Measurements from ENCODE around the gene FTHL17.

FTHL17 gene

GRCh38 chrX:31071725-31072124 lies at the start of gene FTHL17:
Gene FTHL17 (minus strand): TSS chrX:31072041. CDS start chrX:31071953, 88 bp downstream.
- DNase-seq (ENCODE audit: low read depth, low spot score) = no peak

DNA sequence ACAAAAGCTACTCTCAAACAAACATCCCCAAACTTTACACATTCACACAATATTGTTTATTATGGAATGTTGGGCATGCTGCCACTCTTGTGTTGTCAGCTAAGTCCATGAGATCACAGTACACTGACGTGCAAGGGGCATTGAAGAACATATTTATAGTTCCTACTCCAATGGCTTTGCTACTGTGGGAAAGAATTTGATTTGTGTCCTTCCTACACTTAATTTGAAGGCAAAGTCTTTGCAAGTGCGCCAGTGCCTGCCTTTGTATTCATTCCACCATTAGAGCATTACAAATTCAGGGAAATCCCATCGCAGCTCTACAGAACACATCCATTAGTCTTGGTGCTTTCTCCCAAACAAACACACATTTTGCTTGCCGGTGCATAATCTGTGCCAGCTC lies 45.4 kb upstream of the FTHL17 start:
- DNase-seq (ENCODE audit: low read depth, low spot score) = peak; percentile 24

DNA sequence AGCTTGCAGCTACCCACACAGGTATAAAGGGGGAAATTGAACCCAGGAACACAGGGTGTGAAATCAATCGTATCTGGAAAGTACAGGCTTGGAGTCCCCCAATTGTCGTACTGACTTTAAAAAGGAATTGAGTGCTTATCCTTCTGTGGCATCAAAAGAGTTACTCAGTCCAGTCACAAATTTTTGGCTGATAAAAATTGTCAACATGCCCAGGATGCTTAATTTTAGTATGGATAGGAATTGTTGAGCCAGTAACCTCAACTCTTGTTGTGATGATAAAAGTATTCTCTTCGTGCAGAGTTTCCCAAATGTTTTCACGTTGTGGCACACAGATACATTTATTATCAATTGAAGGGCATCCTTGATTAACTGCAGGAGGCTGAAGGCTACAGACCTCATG lies 43.6 kb upstream of the FTHL17 start:
- DNase-seq (ENCODE audit: low read depth, low spot score) = no peak

DNA sequence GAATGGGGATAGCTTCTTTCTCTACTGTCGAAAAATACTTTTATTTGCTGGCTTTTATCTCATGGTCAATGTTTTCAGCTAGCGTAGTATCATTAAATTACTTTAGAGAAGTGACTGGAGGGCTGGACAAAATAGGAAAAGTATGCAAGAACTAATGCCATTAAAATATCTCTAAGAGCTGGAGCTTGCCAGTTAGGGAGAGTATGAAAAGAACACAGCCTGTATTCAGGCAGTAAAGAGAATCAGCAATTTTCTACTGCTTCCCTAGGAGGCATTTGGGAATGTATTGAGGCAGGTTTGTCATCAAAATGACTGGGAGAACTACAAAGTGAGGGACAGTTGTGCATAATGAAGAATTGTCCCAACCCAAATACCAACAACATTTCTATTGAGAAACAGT lies 43.0 kb upstream of the FTHL17 start:
- no peak for DNase-seq (ENCODE audit: low read depth, low spot score)

DNA sequence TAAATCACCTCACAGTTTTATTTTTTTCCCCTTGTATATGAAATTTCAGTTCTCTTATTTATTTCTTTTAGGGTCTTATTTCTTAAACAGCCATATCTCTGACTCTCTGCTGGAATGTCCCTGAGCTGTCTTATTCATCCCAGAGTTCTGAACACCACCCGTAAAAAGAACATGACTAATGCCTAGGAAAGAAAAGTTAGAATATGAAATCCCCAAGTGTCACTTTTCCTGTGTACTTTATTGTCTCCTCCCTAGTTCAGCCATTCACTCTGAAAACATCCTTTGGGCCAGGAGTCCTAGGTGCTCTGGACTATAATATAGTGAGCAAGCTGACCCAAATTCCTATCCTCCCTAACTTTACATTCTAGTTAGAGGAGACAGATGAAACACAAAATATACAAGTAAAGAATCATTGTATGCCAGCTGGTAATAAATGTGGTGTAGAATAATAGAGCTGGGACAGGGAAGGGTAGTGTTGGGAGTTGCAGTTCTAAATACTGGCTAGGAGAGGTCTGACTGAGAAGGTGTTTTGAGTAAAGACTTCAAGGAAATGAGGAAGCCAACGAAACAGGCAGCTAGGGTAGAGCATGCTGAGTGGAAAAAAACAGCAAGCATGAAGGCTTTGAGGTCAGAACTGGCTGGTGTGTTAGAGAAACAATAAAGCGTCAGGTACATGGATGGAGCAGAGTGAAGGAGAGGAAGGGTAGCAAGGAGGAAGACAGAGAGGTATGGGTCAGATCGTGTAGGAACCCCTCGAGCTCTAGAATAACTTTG lies 40.6 kb upstream of the FTHL17 start:
- DNase-seq (ENCODE audit: low read depth, low spot score) = no peak

DNA sequence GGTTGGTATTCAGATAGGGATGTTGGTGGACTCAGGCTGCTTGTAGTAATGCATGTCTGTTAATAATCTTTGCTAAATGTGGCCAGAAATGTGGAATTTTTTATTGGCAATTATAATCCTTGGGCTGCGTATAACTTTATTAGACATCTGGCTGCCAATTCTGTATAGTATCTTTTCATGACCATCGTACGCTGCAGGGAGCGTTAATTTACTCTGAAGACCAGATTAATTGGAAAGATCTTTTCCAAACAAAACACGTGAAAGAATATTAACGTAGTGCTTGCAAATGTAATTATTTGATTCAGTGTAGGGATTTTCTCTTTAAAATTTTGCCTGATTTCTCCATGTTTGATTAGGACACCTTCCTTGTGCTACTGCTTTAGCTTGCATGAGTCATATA lies 38.8 kb upstream of the FTHL17 start:
- DNase-seq (ENCODE audit: low read depth, low spot score) = no peak

GRCh38 chrX:31099536-31100090 lies 27.8 kb upstream of the FTHL17 start:
- no peak for DNase-seq (ENCODE audit: low read depth, low spot score)

GRCh38 chrX:31098079-31098478 lies 26.2 kb upstream of the FTHL17 start:
- no peak for DNase-seq (ENCODE audit: low read depth, low spot score)

- DNase-seq (ENCODE audit: low read depth, low spot score) = no peak
Measured at GRCh38 chrX:31093639-31093975, 21.8 kb upstream of the FTHL17 start.

DNA sequence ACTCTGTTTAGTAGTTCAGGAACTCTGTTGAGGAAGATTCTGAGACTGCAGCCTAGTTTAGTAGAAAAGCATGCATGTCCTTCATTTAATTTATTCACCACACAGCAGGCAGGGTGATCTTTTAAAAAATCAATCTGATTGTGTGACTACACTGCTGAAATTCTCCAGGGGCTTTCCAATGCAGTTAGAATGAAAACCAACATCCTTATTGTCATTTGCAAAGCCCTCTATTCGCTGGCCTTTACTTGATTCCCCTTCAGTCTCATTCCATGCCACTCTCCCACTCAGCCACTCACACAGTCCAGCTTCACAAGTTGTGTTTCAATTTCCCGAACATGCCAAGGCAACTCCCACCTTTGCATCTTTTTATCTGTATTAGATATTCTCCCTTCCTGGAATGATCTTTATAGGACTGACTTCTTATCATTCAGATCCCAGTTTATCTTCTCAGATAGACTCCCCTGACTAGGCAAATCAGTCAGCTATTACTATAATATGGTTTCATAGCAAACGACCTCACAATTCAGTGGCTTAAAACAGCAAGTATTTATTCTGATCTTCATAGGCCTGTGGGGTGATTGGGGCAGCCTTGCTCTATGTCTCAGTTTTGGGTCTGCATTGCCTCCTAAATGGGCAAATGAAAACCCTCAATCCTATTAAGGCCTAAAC lies 21.3 kb upstream of the FTHL17 start:
- DNase-seq (ENCODE audit: low read depth, low spot score) = peak; percentile 4

GRCh38 chrX:31092476-31092875 lies 20.6 kb upstream of the FTHL17 start:
- peak; percentile 31 for DNase-seq (ENCODE audit: low read depth, low spot score)

- DNase-seq (ENCODE audit: low read depth, low spot score) = no peak
Measured at GRCh38 chrX:31091819-31092218, 20.0 kb upstream of the FTHL17 start.

GRCh38 chrX:31074522-31074921 lies 2.7 kb upstream of the FTHL17 start:
- no peak for DNase-seq (ENCODE audit: low read depth, low spot score)

GRCh38 chrX:31071262-31071661 lies 579 bp downstream of the FTHL17 start:
- DNase-seq (ENCODE audit: low read depth, low spot score) = no peak

- DNase-seq (ENCODE audit: low read depth, low spot score) = peak; percentile 4
Measured at GRCh38 chrX:31070057-31070468, 1.8 kb downstream of the FTHL17 start.

GRCh38 chrX:31063114-31063513 lies 8.7 kb downstream of the FTHL17 start:
- no peak for DNase-seq (ENCODE audit: low read depth, low spot score)

- no peak for DNase-seq (ENCODE audit: low read depth, low spot score)
Measured at GRCh38 chrX:31061091-31061490, 10.8 kb downstream of the FTHL17 start.

DNA sequence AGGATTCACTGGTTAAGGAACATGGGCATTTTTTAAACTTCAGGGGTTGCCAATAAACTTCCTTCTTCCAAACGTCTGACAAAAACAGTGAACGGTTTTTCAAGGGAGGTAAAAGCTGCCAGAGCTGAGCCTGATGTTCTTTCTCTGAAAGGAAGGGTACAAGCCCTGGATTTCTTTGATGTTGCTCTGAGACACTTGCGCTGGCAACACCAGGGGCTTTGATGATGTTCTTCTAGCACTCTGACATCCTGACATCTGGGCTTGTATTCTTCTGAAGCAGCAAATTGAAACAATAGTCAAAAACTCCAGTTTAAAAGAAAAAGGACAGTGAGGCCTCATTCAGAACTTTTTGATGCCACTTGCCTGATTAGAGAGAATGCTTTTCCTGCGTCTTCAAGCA lies 11.8 kb downstream of the FTHL17 start:
- DNase-seq (ENCODE audit: low read depth, low spot score) = no peak

DNA sequence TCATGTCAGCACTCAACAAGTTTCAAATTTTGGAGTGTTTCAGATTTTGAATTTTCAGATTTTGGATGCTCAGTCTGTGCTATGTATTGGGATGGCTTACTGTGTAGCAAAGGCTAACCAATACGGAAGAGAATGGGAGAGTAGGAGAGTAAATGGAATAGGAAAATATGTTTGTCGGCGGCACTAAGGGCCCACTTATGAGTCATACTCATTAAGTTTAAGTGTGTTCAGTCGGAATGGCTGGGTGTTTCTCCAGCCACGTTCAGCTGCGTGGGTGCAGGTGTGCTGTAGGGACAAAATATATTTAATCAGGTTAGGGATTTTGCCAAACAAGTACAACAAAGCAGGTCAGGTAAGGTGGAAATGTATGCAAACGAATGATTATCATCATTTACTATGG lies 13.6 kb downstream of the FTHL17 start:
- no peak for DNase-seq (ENCODE audit: low read depth, low spot score)

- no peak for DNase-seq (ENCODE audit: low read depth, low spot score)
Measured at GRCh38 chrX:31057691-31058090, 14.2 kb downstream of the FTHL17 start.

- no peak for DNase-seq (ENCODE audit: low read depth, low spot score)
Measured at GRCh38 chrX:31057291-31057690, 14.6 kb downstream of the FTHL17 start.

- DNase-seq (ENCODE audit: low read depth, low spot score) = no peak
Measured at GRCh38 chrX:31053621-31054020, 18.2 kb downstream of the FTHL17 start.

- no peak for DNase-seq (ENCODE audit: low read depth, low spot score)
Measured at GRCh38 chrX:31039327-31039711, 32.5 kb downstream of the FTHL17 start.

All from astrocyte of the hippocampus (primary cell).